HepG2 (cell line): ENCODE measurements around the gene LRP5. TPM values are rescaled to one million over a fixed set of nuclear protein-coding genes. Genes with fewer than 3 reads are reported as not detected.

Source experiments
- BRCA1 ChIP-seq: sonication (generic); formaldehyde crosslinking; IDR thresholded peaks from 2 replicates; pipeline ENCODE4 v1.4.0; 2020; ENCODE audit warnings: missing genetic modification reagents
- CBFB ChIP-seq: sonication (generic); formaldehyde crosslinking; IDR thresholded peaks from 2 replicates; pipeline ENCODE4 v1.4.0; 2020; ENCODE audit warnings: missing genetic modification reagents
- KLF11 ChIP-seq: IDR thresholded peaks from 2 replicates; pipeline ENCODE4 v1.6.1; 2016; ENCODE audit warnings: missing compliant biosample characterization
- KLF16 ChIP-seq, 2 experiments: sonication (generic) in 1 of 2; formaldehyde crosslinking in 1 of 2; IDR thresholded peaks; 2 replicates each; pipeline versions ENCODE4 v1.6.1 to v1.8.0; 2016 to 2023; ENCODE audit warnings: missing genetic modification reagents in 2 of 2, missing compliant biosample characterization in 1 of 2
- KLF9 ChIP-seq: IDR thresholded peaks from 2 replicates; pipeline ENCODE4 v1.6.1; 2016; ENCODE audit warnings: low read depth
- MTA3 ChIP-seq: sonication (generic); formaldehyde crosslinking; IDR thresholded peaks from 2 replicates; pipeline ENCODE4 v1.4.0; 2020; ENCODE audit warnings: missing genetic modification reagents
- NCOA5 ChIP-seq: sonication (generic); formaldehyde crosslinking; IDR thresholded peaks from 2 replicates; pipeline ENCODE4 v1.4.0; 2020; ENCODE audit warnings: missing genetic modification reagents
- NFKB2 ChIP-seq: sonication (generic); formaldehyde crosslinking; IDR thresholded peaks from 2 replicates; pipeline ENCODE4 v1.4.0; 2020; ENCODE audit warnings: missing genetic modification reagents, borderline replicate concordance
- PAWR ChIP-seq: sonication (generic); formaldehyde crosslinking; IDR thresholded peaks from 2 replicates; pipeline ENCODE4 v1.4.0; 2020; ENCODE audit warnings: missing genetic modification reagents, mild to moderate bottlenecking, borderline replicate concordance
- RAD51 ChIP-seq: fragments of 450-650 bp; IDR thresholded peaks from 2 replicates; pipeline ENCODE4 v1.6.1; 2016; ENCODE audit warnings: borderline replicate concordance
- SKIL ChIP-seq: sonication (generic); formaldehyde crosslinking; IDR thresholded peaks from 2 replicates; pipeline ENCODE4 v1.8.0; 2022; ENCODE audit warnings: missing genetic modification reagents, mild to moderate bottlenecking, moderate library complexity, borderline replicate concordance
- TEAD3 ChIP-seq: optimal IDR thresholded peaks from 2 replicates; pipeline ENCODE3; 2016; ENCODE audit warnings: borderline replicate concordance
- TFE3 ChIP-seq: IDR thresholded peaks from 2 replicates; pipeline ENCODE4 v1.6.1; 2016
- THAP8 ChIP-seq: sonication (generic); formaldehyde crosslinking; IDR thresholded peaks from 2 replicates; pipeline ENCODE4 v1.5.1; 2020; ENCODE audit warnings: missing genetic modification reagents, mild to moderate bottlenecking, borderline replicate concordance
- TSC22D2 ChIP-seq: sonication (generic); formaldehyde crosslinking; IDR thresholded peaks from 2 replicates; pipeline ENCODE4 v1.5.1; 2020; ENCODE audit warnings: missing genetic modification reagents, mild to moderate bottlenecking, borderline replicate concordance
- UBTF ChIP-seq: sonication (generic); formaldehyde crosslinking; IDR thresholded peaks from 2 replicates; pipeline ENCODE4 v1.4.0; 2020; ENCODE audit warnings: mild to moderate bottlenecking, missing genetic modification reagents
- WIZ ChIP-seq: sonication (generic); formaldehyde crosslinking; IDR thresholded peaks from 2 replicates; pipeline ENCODE4 v1.5.1; 2020; ENCODE audit warnings: mild to moderate bottlenecking, missing genetic modification reagents
- ZBTB21 ChIP-seq: sonication (generic); formaldehyde crosslinking; IDR thresholded peaks from 2 replicates; pipeline ENCODE4 v1.4.0; 2020; ENCODE audit warnings: missing genetic modification reagents
- ZNF430 ChIP-seq: sonication (generic); formaldehyde crosslinking; IDR thresholded peaks from 2 replicates; pipeline ENCODE4 v1.9.0; 2021; ENCODE audit warnings: mild to moderate bottlenecking, missing genetic modification reagents
- ZNF446 ChIP-seq: sonication (generic); formaldehyde crosslinking; IDR thresholded peaks from 2 replicates; pipeline ENCODE4 v1.5.0; 2020; ENCODE audit warnings: mild to moderate bottlenecking, missing genetic modification reagents
- ZNF557 ChIP-seq: sonication (generic); formaldehyde crosslinking; IDR thresholded peaks from 2 replicates; pipeline ENCODE4 v1.4.0; 2020; ENCODE audit warnings: missing genetic modification reagents
- ZNF709 ChIP-seq: sonication (generic); formaldehyde crosslinking; IDR thresholded peaks from 2 replicates; pipeline ENCODE4 v1.5.0; 2020; ENCODE audit warnings: mild to moderate bottlenecking, missing genetic modification reagents
- ZNF879 ChIP-seq: sonication (generic); formaldehyde crosslinking; IDR thresholded peaks from 2 replicates; pipeline ENCODE4 v1.8.1; 2023; ENCODE audit warnings: missing genetic modification reagents
- ZNF883 ChIP-seq: sonication (generic); formaldehyde crosslinking; IDR thresholded peaks from 2 replicates; pipeline ENCODE4 v1.5.1; 2020; ENCODE audit warnings: mild to moderate bottlenecking, missing genetic modification reagents; ENCODE audit errors: not compliant biosample characterization
- polyA plus RNA-seq, 8 experiments: library from polyadenylated mRNA; depleted of rRNA in 3 of 8; stranded (reverse) in 7 of 8; unstranded in 1 of 8; fragments of >200 nt; fragmentation: Illumina TruSeq in 4 of 8; extraction: Trizol in 4 of 8; gene quantifications; 2 replicates each; pipeline versions ENCODE4 v1.2.1 to v1.2.3, GENCODE V29; 2011 to 2016; ENCODE audit warnings: low read depth in 4 of 8, missing spikeins in 1 of 8, mixed read lengths in 1 of 8; ENCODE audit not compliant: insufficient read depth in 1 of 8
- total RNA-seq, 5 experiments: library from RNA; depleted of rRNA; stranded (reverse); fragments of >200 nt; fragmentation: Illumina TruSeq; extraction: Trizol; gene quantifications; 2 replicates each; pipeline ENCODE4 v1.2.3, GENCODE V29; 2016; ENCODE audit warnings: low read depth in 1 of 5

Gene LRP5
- total and polyA plus RNA-seq, 2 of the 13 experiments (the other 11 are each of a cell fraction or from before 2014, with no cell fraction given): 40.4 to 64.0 TPM

- no peak for TF ChIP-seq ZNF430 (CRISPR knock-in tag)
- no peak for TF ChIP-seq TEAD3
- TF ChIP-seq SKIL (CRISPR knock-in tag): peak; percentile 81
- no peak for TF ChIP-seq ZNF557 (CRISPR knock-in tag)
- TF ChIP-seq ZNF883: no peak
- no peak for TF ChIP-seq KLF9 (CRISPR knock-in tag)
- no peak for TF ChIP-seq ZBTB21
- TF ChIP-seq RAD51: no peak
- TF ChIP-seq MTA3 (CRISPR knock-in tag): no peak
- no peak for TF ChIP-seq ZNF879
- TF ChIP-seq BRCA1: no peak
- no peak for TF ChIP-seq TFE3 (CRISPR knock-in tag)
- TF ChIP-seq NFKB2 (CRISPR knock-in tag): no peak; the same call in 1 of the 2 replicates
- TF ChIP-seq KLF11: no peak
- no peak for TF ChIP-seq THAP8 (CRISPR knock-in tag)
- no peak for TF ChIP-seq ZNF446 (CRISPR knock-in tag)
- no peak for TF ChIP-seq TSC22D2 (CRISPR knock-in tag)
- no peak for TF ChIP-seq ZNF709
- TF ChIP-seq CBFB (CRISPR knock-in tag): 0 out of 2 replicates have a peak, but pooled peaks have one; percentile 49
- TF ChIP-seq WIZ (CRISPR knock-in tag): no peak
- TF ChIP-seq PAWR (CRISPR knock-in tag): no peak
- no peak for TF ChIP-seq NCOA5 (CRISPR knock-in tag)
- peak; percentile 50; the same call in 1 of the 2 replicates for TF ChIP-seq UBTF (CRISPR knock-in tag)
- TF ChIP-seq KLF16 (CRISPR knock-in tag; IDR thresholded peaks at IDR 0.05): 0 out of 4 replicates have a peak, but pooled peaks of 1 of the 2 experiments have one; percentile 31
These were observed 61.6 kb downstream of the LRP5 start (continued) for GRCh38 chr11:68373815-68374501.
